Occipital lobe (tissue), 2 donors: ENCODE results near the gene CHCHD6. TPM values are rescaled to one million over a fixed set of nuclear protein-coding genes. Genes with fewer than 3 reads are reported as not detected.
"Not testable (repeated sequence)": the region's sequence is repeated elsewhere in the genome, so short reads cannot be mapped to it uniquely, and the experiment has no call there.

Source experiments
- DNase-seq: peaks from one replicate; lab custom pipeline; 2025; lab: John Stamatoyannopoulos, UW
- total RNA-seq: library from RNA; depleted of rRNA; stranded (reverse); fragments of >200 nt; gene quantifications from one replicate; pipeline ENCODE4 v1.2.3, GENCODE V29; 2014

Gene CHCHD6
- total RNA-seq, 1 donor from 2014 or later = 28.2 TPM

DNA sequence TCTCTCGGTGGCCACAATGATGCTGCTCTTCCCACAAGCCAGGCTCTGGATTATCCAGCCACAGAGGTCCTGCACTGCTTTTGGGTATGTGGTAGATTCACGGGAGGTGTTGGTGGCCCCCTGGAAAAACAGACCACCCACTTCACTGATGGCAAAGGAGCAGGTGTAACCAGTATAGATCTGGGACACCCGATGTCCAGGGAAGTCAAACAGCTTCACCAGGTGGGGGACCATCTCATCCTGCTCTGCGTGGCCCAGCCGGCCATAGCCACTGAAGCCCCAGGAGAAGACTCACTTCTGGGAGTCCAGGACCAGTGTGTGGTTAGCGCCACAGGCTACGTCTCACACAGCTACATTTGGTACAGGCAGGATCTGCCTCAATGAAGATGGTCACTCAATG is 62.6 kb downstream of the CHCHD6 start:
- DNase-seq = no peak

DNA sequence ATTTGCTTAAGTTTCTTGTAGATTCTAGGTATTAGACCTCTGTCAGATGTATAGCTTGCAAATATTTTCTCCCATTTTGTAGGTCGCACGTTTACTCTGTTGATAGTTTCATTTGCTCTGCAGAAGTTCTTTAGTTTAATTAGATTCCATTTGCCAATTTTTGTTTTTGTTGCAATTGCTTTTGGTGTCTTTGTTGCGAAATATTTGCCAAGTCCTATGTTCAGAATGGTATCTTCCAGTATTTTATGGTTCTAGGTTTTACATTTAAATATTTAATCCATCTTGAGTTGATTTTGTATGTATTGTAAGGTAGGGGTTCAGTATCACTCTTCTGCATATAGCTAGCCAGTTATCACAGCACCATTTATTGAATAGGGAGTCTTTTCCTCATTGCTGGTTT is 64.9 kb downstream of the CHCHD6 start:
- DNase-seq = no peak

DNA sequence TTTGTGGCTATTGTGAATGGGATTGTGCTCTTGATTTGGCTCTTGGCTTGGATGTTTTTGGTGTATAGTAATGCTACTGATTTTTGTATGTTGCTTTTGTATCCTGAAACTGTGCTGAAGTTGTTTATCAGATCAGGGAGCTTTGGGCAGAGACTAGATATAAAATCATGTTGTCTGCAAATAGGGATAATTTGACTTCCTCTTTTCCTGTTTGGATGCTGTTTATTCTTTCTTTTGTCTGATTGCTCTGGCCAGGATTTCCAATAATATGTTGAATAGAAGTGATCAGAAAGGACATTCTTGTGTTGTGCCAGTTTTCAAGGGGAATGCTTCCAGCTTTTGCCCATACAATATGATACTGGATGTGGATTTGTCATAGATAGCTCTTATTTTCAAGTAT is 66.1 kb downstream of the CHCHD6 start:
- DNase-seq = no peak

DNA sequence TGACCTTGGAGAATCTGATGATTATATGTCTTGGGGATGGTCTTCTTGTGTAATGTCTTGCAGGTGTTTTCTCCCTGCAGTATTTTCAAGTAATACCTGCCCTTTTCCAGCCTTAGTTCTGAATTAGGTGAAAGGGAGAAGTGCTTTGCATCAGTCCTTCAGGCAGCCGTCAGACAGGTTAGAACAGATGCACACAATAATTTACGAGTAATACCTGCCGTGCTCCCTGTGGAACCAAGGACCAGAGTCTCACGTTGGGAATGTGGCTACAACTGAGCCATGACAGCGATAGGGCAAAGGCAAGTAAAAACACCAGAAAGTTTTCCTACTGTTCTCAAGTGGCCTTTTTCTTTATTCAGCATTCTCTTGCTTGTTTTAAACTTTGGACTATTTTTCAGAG is 69.1 kb downstream of the CHCHD6 start:
- no peak for DNase-seq

DNA sequence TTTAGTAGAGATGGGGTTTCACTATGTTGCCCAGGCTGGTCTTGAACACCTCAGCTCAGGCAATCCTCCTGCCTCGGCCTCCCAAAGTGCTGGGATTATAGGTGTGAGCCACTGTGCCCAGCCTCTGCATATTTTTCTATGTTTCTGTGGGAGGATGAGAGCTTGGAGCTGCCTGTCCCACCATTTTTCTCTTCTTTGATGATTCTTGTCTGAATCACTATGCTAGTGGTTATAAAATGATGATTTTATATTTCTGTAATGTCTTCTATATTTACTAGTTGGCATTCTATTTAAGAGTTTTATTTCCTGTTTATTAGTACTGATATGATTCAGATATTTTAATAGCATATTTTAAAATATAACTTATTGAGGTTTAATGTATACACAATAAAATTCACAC is 69.7 kb downstream of the CHCHD6 start:
- DNase-seq = no peak

DNA sequence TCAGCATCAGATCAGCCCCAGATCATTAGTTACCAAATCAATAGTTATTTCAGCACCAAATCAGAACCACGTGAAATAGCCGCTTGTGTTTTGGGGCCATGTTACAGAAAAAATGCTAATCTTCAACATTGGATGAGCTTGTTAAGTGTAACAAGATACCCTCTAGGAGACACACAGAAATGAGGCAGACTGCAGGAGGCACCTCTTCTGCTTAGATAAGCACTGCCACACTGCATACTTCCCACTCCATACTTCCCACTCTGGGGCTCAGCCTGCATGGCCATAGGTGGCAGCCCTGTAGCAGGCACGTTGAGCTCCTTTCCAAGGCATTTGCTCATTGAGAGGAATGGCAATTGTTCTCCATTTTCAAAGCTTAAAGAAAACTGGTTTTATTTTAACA is 73.3 kb downstream of the CHCHD6 start:
- DNase-seq = no peak

DNA sequence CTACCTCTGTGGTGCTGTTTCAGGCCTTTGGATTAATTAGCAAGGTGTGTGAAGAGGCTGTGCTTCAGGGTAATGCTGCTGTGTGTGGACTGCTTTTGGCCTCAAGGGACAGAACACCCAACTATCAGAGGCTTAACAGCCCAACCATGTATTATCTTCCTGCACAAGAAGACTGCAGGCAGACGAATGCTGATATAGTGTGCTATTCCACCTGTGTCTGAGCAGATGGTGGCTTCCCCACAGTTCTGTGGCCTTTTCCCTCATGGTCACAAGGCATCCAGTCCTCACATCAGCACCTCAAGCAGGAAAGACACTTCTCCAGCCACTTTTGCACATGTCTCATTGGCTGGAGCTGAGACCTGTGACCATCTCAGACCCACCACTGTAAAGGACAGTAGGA is 76.6 kb downstream of the CHCHD6 start:
- DNase-seq = no peak

DNA sequence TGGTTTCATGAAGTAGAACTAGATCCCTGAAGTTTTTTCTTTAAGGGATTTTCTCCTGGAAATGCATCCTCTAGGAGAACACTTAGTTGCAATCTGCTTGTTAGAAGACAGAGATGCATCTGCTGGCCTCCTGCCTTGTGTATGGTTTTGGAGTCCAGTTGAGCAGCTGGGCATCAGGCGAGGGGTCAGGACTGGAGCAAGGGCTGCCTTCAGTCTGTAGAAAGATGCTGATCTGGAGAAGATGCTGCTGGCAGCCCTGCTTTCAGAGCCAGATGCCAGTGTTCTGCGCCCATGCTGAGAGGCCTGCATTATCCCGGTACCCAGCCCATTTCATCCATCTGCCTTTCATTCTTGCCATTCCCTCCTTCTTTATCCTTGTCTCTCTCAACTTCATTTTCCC is 77.4 kb downstream of the CHCHD6 start:
- no peak for DNase-seq

DNA sequence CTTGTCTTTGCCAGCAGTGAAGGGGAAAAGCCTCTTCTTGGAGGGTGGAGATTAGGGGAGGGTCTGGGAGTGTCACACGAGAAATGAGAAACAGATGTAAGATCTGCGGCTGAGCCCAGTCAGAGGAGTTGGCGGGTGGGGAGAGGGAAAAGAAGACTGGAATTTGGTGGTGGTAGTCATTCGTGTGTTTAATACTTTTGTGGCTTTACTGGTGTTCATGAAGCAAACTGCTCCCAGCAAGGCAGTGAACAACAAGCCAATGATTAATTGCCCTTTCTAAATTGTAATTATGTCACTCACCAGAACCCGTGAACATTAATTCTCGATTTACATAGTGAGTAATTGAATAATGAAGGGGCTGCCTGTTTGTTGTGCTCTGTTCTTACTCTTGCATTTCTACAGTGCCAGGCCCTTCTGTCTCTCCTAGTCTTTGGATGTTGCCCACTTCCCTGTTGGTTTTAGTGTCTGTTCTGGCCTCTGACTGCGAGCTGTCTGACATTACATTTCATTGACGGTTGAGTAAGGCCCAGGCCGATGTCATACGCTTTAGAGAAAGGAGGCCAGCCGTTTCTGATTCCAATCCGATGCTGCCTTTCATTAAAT is 78.0 kb downstream of the CHCHD6 start:
- DNase-seq = no peak

DNA sequence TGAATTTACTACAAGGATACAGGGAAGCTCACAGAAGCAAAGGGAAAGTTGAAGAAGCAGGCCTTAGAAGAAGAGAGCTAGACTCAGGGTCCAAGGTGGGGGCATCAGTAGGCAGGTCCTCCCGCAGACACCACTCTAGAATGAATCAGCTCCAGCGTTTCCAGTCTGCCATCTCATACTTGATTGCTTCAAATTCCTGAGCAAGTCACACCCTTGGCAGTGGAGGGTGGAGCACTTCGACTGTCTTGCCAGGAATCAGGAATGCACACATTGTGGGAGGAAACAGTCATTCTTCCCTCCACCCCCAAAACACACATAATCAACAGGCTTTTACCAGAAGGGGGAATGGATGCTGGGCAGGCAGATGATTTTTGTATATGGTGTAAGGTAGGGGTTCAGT is 78.5 kb downstream of the CHCHD6 start:
- no peak for DNase-seq

DNA sequence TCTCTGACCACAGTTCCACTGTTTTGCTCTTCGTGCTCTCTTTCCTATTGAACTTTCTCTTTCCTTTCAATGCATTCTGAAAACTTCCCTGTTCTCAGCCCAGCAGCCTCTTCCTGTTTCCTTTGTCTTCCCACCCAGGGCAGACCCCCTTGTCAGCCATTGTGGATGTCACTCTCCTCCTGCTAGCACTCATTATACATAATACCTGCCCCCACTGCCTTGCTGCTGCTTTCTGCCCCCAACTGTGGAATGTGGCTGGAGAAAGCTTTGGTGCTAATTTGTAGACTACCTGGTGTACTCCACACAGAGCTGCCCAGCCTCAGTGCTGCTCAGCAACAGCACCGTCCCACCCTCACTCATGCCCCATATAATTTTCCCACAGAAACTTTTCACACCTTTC is 80.2 kb downstream of the CHCHD6 start:
- no peak for DNase-seq

DNA sequence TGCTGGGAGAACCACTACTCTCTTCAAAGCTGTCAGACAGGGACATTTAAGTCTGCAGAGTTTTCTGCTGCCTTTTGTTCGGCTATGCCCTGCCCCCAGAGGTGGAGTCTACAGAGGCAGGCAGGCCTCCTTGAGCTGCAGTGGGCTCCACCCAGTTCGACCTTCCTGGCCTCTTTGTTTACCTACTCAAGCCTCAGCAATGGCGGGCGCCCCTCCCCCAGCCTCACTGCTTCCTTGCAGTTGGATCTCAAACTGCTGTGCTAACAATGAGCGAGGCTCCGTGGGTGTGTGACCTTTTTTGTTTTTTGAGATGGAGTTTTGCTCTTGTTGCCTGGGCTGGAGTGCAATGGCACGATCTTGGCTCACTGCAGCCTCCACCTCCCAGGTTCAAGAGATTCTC is 87.3 kb downstream of the CHCHD6 start:
- not testable (repeated sequence) for DNase-seq

DNA sequence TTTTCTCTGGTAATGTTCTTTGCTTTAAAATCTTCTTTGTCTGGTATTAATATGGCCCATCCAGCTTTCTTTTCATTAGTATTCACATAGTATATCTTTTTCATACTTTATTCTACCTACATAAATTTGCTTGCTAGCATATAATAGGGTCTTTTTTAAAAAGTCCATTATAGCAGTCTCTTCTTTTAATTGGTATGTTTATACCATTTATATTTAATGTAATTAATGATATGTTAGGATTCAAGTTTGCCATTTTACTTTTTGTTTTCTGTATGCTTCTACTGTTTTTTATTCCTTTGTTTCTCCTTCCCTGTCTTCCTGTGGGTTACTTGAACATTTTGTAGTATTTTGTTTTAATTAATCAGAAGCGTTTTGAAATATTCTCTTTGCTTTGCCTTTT is 89.0 kb downstream of the CHCHD6 start:
- DNase-seq = no peak

DNA sequence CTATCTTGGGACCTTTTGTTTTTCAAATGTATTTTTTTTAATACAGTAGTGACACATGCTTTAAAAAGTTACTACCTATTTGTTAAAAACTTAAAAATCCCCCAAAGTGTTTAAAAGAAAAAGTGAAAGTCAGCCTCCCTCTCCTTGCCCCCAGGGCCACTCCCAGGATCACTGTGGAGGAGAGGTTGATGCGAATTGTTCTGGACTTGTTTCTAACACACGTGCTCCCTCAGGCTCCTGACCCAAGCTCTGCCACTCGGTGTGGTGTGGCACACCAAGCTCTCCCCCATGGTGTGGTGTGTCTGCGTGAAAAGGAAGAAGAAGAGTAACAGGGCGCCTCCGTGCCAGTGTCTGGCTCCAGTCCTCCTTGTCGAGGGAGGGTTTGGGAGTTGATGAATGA is 93.5 kb downstream of the CHCHD6 start:
- no peak for DNase-seq

DNA sequence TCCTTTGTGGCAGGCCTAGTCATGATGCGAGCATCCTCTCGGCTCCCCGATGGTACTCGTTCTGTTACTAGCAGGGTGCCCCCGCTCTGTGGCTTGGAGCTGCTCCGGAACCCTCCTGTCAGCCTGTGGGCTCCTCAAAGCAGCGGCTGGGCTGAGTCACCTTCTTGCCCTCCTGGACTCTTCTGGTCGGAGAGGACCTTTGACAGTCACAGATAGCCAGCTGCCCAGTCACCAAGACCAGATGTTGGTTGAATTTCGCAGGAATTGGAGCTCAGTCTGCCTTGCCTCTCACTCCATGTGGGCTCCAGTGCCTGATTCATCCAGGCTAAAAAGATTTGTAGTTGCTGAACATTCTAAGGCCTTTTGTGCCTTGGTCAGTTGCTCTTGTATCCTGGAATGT is 94.5 kb downstream of the CHCHD6 start:
- DNase-seq = no peak

DNA sequence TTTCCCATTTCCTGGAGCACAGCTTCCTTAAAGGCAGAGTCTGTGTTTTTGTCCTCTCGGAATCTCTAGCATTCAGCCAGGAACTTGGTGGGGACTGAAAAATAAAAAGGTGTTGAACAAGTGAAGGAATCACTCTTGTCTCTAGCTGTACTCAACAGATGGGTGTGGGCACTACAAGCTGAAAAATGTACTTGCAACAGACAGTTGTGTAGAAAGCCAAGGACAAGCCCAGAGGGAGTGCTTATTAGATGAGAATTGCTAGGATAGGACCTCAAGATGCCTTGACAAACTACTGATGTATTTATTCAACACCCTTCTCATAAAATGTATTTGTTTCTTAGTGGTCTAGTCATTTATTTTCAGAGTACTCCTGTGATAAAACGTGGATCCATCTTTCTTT is 95.1 kb downstream of the CHCHD6 start:
- no peak for DNase-seq

DNA sequence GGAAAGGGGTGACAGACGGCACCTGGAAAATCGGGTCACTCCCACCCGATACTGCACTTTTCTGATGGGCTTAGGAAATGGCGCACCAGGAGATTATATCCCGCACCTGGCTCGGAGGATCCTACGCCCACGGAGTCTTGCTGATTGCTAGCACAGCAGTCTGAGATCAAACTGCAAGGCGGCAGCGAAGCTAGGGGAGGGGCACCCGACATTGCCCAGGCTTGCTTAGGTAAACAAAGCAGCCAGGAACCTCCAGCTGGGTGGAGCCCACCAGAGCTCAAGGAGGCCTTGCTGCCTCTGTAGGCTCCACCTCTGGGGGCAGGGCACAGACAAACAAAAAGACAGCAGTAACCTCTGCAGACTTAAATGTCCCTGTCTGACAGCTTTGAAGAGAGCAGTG is 97.3 kb downstream of the CHCHD6 start:
- DNase-seq = not testable (repeated sequence)

DNA sequence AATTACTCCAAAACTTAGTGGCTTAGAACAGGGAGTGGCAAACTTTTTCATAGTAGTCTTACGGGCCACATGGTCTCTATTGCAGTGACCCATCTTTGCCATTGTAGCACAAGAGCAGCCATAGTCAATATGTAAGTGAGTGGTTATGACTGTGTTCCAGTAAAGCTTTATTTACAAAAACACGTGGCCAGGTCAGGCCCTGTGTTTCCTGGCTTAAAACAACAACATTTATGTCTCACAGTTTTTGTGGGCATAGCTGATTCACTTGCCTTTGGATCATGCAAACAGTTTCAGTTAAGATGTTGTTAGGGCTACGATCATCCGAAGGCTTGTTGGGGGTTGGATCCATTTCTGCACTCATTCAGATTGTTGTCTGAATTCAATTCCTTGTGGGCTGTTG is 103.8 kb downstream of the CHCHD6 start:
- DNase-seq = no peak

DNA sequence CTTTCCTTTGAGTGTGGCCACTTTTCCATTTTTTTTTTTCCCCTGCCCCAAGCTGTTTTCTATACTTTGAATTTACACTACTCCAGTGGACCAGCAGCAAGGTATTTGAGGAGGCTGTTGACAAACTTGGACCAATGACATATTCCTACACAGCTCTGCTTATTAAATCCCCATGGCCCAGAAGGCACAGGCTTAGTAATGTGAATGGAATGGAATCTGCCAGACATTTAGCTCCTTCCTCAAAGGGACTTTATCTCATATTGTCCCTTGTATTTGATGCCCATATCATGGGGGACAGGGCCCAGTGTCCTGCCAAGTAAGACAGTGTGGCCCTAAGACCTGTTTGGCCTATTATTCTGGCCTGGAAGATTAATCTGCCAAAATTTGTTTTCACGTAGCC is 107.5 kb downstream of the CHCHD6 start:
- no peak for DNase-seq

DNA sequence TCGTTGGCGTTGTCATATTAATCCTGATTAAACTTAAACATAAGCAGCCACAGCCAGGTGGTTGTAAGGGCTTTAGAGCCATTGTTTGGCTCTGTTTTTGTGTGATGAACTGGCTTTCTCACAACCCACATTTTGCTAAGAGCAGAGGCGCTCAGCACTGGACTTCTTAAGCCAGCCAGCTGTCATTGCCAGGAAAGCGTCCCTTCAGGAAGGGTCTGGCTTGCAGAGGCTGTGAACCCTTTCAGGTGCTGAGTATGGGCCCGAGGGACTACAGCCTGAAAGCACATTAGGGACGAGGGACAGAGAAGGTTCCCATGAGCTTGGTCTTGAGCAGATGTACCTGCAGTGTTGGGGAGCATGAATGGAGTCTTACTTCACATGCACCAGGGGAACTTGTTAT is 112.3 kb downstream of the CHCHD6 start:
- DNase-seq = no peak

DNA sequence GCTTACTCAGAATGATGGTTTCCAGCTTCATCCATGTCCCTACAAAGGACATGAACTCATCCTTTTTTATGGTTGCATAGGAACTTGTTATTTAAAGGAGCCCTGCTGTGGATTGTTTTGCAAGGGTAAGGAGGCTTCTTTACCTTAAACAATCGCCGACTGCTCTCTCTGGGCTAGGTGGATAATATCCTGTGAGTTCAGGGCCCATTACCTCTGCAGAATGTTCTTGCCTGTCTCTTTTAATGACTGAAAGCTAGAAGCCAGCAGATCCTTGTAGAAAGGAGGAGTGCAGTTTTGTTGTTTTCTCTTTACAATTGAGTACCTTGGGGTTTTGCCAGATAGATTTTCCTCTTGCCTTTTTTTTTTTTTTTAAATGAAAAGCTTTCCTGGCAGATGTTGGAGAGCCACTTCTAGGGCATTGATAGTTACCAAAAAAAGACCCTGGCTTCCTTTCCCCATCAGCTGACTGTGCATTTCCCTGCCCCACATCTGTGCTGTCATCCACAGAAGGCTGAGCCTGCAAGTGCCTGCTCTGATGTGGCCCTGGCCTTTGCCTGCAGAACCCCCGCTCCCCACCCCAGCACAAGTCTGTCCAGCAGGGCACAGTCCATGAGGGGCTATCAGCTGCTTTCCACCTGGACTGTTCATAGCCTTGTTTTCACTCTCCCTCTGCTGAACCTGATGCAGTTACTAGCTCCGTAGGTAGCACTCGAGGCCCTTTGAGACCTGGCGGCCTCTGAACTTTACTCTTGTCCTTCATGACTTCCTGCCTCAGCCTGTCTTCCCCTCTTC is 113.1 kb downstream of the CHCHD6 start:
- DNase-seq = peak; percentile 10

DNA sequence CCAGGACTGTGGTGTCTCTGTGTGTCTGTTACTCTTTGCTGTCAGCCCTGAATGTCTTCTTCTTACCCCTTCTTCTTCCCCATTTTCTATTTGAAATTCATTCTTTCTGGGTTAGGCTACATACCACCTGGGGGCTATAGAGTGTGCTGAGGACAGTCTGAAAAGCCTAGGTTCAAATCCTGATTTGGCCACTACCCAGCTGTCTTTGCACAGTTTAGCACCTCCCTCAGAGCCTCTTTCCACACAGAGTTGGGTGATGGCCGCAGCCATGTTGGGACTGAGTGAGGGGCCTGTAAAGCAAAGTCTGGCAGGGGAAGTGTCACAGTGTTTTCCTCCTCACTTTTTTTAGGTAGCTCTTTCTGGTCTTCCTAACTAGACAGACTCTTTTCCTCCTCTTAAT is 113.7 kb downstream of the CHCHD6 start:
- DNase-seq = no peak

DNA sequence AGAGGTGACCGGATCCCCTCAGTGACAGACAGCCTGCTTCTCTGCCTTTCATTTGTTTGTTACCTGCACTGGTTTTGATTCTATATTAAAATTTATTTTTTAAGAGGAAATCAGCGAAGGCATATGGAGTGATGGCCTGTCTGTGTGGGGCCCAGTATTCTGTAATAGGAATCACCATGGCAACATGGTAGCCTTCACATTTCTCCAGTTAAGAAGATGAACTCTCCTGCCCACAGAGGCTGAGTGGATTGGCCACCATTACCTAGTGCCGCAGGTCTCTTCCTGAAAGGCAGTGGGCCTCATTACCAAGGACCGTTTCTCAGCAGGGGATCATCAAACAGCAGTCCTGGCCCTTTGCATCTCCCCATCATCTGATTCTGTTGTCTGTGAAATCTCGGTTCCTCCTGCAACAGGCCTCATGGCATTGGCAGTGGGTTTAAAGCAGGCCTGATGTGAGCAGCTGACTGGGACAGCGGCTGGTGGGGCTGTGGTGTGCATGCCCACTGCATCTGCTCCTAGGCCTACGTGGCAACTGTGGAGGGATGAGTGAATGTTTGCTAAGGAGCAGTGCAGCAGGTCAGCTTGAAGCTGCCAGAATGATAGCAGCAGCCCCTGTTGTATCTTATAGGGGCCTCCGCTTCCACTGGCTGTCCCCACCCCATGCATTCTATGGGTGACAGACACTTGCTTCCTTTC is 114.5 kb downstream of the CHCHD6 start:
- no peak for DNase-seq
